Measurements from ENCODE around the gene SMG5.
A peak's percentile ranks its signal among the peaks of the same experiment; 100 is the strongest.
"Not testable (repeated sequence)": the region's sequence is repeated elsewhere in the genome, so short reads cannot be mapped to it uniquely, and the experiment has no call there.

Gene SMG5, protein sequence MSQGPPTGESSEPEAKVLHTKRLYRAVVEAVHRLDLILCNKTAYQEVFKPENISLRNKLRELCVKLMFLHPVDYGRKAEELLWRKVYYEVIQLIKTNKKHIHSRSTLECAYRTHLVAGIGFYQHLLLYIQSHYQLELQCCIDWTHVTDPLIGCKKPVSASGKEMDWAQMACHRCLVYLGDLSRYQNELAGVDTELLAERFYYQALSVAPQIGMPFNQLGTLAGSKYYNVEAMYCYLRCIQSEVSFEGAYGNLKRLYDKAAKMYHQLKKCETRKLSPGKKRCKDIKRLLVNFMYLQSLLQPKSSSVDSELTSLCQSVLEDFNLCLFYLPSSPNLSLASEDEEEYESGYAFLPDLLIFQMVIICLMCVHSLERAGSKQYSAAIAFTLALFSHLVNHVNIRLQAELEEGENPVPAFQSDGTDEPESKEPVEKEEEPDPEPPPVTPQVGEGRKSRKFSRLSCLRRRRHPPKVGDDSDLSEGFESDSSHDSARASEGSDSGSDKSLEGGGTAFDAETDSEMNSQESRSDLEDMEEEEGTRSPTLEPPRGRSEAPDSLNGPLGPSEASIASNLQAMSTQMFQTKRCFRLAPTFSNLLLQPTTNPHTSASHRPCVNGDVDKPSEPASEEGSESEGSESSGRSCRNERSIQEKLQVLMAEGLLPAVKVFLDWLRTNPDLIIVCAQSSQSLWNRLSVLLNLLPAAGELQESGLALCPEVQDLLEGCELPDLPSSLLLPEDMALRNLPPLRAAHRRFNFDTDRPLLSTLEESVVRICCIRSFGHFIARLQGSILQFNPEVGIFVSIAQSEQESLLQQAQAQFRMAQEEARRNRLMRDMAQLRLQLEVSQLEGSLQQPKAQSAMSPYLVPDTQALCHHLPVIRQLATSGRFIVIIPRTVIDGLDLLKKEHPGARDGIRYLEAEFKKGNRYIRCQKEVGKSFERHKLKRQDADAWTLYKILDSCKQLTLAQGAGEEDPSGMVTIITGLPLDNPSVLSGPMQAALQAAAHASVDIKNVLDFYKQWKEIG

GRCh38 chr1:156282479-156283222 is at the start of gene SMG5:
Gene SMG5 (minus strand): TSS chr1:156282825. CDS start chr1:156282680, 145 bp downstream.
- Mint-ChIP-seq H3K4me1 (peaks cover 26% of the 10 kb centered on the region), H3K27ac (peak within 1 kb of the TSS; percentile 94), H3K4me3 (peak within 1 kb of the TSS; percentile 98), H3K27me3 (no peaks in the 10 kb centered on the region), H3K36me3 (peaks cover 9% of the 10 kb centered on the region), H3K9me3 (no peaks in the 10 kb centered on the region)
- ATAC-seq (ENCODE audit: low read depth): peak; percentile 90
- peak; percentile 93 to 95 for DNase-seq (ENCODE audit: low spot score in 2 of 2)

DNA sequence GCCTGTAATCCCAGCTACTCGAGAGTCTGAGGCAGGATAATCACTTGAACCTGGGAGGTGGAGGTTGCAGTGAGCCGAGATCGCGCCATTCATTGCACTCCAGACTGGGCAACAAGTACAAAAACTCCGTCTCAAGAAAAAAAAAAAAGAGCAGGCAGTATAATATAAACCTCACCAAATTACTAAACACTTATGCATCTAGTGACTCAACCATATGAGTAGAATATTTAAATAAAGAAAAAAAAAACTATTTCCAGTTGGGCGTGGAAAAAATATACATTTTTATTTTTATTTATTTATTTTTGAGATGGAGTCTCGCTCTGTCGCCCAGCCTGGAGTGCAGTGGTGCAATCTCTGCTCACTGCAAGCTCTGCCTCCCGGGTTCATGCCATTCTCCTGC is 40.6 kb upstream of the SMG5 start:
- H3K27ac Mint-ChIP-seq; ATAC-seq (ENCODE audit: low read depth); H3K9me3 Mint-ChIP-seq; H3K4me3 Mint-ChIP-seq; H3K4me1 Mint-ChIP-seq; DNase-seq (ENCODE audit: low spot score in 2 of 2); H3K27me3 Mint-ChIP-seq: not testable (repeated sequence)
- H3K36me3 Mint-ChIP-seq: peaks cover 16% of the 10 kb centered on the region

DNA sequence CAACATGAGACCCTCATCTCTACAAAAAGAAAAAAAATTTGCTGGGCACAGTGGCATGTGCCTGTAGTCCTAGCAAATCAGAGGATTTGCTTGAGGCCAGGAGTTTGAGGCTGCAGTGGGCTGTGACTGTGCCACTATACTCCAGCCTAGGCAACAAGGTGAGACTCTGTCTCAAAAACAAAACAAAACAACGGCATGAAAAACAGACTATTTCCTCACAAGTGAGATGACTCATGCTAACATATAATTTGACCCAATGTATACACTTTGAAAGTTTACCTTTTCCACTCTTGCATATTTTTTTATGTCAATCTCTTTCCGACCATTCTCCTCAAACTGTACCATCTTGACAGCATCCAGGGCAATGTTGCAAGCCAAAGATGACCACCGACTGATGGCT is 37.9 kb upstream of the SMG5 start:
- peaks cover 20% of the 10 kb centered on the region for H3K36me3 Mint-ChIP-seq
- H3K4me3 Mint-ChIP-seq: no peak overlapping the region
- no peaks in the 10 kb centered on the region for H3K9me3 Mint-ChIP-seq
- DNase-seq (ENCODE audit: low spot score in 2 of 2) (no peak), ATAC-seq (ENCODE audit: low read depth) (no peak)
- H3K27ac Mint-ChIP-seq: no peak overlapping the region
- no peaks in the 10 kb centered on the region for H3K4me1 Mint-ChIP-seq
- no peaks in the 10 kb centered on the region for H3K27me3 Mint-ChIP-seq

DNA sequence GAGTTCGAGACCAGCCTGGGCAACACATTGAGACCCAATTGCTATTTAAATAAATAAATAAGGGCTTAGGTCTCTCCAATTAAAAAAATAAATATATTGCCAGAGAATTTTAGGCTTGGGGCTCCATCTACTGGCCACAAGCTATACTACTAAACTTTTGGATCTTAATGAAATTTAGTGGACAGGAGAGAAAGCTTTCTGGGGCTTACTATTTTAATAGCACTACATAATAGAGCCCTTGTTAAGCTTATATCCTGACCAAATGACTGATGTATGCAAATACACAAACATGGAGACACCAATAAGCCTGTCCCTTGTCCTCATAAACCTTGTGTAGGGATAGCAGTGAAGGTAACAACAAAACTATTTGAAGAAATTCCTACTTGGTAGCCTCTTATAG is 37.0 kb upstream of the SMG5 start:
- H3K4me3 Mint-ChIP-seq: no peak overlapping the region
- H3K27ac Mint-ChIP-seq: no peak overlapping the region
- ATAC-seq (ENCODE audit: low read depth) (no peak), DNase-seq (ENCODE audit: low spot score in 2 of 2) (peak in 1 of 2 donors; percentile 21)
- H3K27me3 Mint-ChIP-seq: no peaks in the 10 kb centered on the region
- H3K9me3 Mint-ChIP-seq: no peaks in the 10 kb centered on the region
- H3K4me1 Mint-ChIP-seq: no peaks in the 10 kb centered on the region
- peaks cover 19% of the 10 kb centered on the region for H3K36me3 Mint-ChIP-seq

DNA sequence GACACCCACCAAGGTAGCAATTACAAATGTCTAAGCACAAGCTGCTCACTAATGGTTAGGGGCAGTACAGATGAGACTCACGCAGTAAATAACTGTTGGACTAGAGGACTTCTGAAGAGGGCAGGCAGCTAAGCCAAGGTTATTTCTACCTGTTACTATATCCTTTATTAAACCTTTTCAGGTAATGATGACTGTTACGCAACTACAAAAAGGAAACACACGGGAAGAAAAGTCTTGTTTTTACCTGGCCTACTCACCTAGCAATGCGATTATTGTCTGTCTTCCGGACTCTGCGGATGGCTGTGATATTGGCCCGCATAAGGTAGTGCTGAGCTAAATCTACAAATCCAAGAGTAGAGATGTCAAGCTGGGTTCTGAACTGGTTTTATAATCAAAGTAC is 34.3 kb upstream of the SMG5 start:
- Mint-ChIP-seq H3K9me3 (no peaks in the 10 kb centered on the region), H3K27me3 (no peaks in the 10 kb centered on the region), H3K36me3 (peaks cover 24% of the 10 kb centered on the region), H3K4me3 (no peak overlapping the region), H3K27ac (no peak overlapping the region), H3K4me1 (no peaks in the 10 kb centered on the region)
- DNase-seq (ENCODE audit: low spot score in 2 of 2): no peak
- ATAC-seq (ENCODE audit: low read depth): no peak

GRCh38 chr1:156310962-156311361 is 28.3 kb upstream of the SMG5 start:
- DNase-seq (ENCODE audit: low spot score in 2 of 2) (no peak), ATAC-seq (ENCODE audit: low read depth) (no peak)
- H3K36me3 Mint-ChIP-seq: peaks cover 30% of the 10 kb centered on the region
- no peak overlapping the region for H3K4me3 Mint-ChIP-seq
- no peaks in the 10 kb centered on the region for H3K27me3 Mint-ChIP-seq
- no peak overlapping the region for H3K27ac Mint-ChIP-seq
- no peaks in the 10 kb centered on the region for H3K4me1 Mint-ChIP-seq
- H3K9me3 Mint-ChIP-seq: no peaks in the 10 kb centered on the region

DNA sequence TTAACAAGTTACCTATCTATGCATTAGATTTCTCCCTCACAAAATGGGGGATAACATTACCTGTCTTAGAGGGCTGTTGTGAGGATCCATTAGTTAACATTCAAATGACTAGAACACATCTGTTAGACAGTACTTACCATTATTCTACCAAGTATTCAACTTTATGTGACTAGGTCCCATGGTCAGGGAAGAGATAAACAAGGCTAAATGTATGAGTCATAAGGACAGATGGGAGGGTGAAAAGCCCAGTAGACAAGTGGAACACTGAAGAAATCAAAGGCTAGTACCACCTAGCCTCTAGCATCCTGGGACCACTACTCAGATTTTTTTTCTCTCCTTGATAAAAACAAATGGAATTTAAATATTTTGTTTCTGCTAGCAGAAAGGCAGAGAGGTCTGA is 25.5 kb upstream of the SMG5 start:
- Mint-ChIP-seq H3K27ac (peak overlapping the region; percentile 59), H3K36me3 (peaks cover 19% of the 10 kb centered on the region), H3K9me3 (no peaks in the 10 kb centered on the region), H3K4me3 (no peak overlapping the region), H3K4me1 (no peaks in the 10 kb centered on the region), H3K27me3 (no peaks in the 10 kb centered on the region)
- DNase-seq (ENCODE audit: low spot score in 2 of 2) (no peak), ATAC-seq (ENCODE audit: low read depth) (no peak)

- H3K9me3 Mint-ChIP-seq: no peaks in the 10 kb centered on the region
- no peak overlapping the region for H3K4me3 Mint-ChIP-seq
- DNase-seq (ENCODE audit: low spot score in 2 of 2): no peak
- no peaks in the 10 kb centered on the region for H3K4me1 Mint-ChIP-seq
- no peak for ATAC-seq (ENCODE audit: low read depth)
- peaks cover 13% of the 10 kb centered on the region for H3K36me3 Mint-ChIP-seq
- H3K27ac Mint-ChIP-seq: no peak overlapping the region
- H3K27me3 Mint-ChIP-seq: no peaks in the 10 kb centered on the region
Observed at GRCh38 chr1:156305215-156305614, 22.6 kb upstream of the SMG5 start.

DNA sequence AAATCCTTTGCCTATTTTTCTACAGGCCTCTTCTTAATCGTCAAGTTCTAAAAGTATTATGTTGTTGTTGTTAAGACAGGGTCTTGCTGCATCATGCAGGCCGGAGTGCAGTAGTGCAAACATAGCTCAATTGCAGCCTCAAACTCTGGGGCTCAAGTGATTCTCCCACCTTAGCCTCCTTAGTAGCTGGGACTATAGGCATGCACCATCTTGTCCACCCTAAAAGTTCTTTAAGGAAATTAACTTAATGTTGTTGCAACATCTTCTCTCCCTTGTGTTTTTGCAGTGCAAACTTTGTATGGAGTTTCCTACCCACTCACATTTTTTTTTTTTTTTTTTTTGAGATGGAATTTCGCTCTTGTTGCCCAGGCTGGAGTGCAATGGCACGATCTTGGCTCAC is 20.6 kb upstream of the SMG5 start:
- no peak for DNase-seq (ENCODE audit: low spot score in 2 of 2)
- no peaks in the 10 kb centered on the region for H3K4me1 Mint-ChIP-seq
- H3K9me3 Mint-ChIP-seq: no peaks in the 10 kb centered on the region
- no peaks in the 10 kb centered on the region for H3K27me3 Mint-ChIP-seq
- no peak for ATAC-seq (ENCODE audit: low read depth)
- no peak overlapping the region for H3K4me3 Mint-ChIP-seq
- H3K27ac Mint-ChIP-seq: no peak overlapping the region
- H3K36me3 Mint-ChIP-seq: peaks cover 8% of the 10 kb centered on the region

GRCh38 chr1:156298852-156299357 is 16.3 kb upstream of the SMG5 start, which contains the start of gene VHLL:
Gene VHLL (minus strand): TSS chr1:156299307. CDS start chr1:156299189, 118 bp downstream.
- H3K4me1 Mint-ChIP-seq: peaks cover 9% of the 10 kb centered on the region
- H3K27ac Mint-ChIP-seq: no peak within 1 kb of the TSS
- no peaks in the 10 kb centered on the region for H3K9me3 Mint-ChIP-seq
- H3K36me3 Mint-ChIP-seq: no peaks in the 10 kb centered on the region
- DNase-seq (ENCODE audit: low spot score in 2 of 2) (no peak), ATAC-seq (ENCODE audit: low read depth) (no peak)
- H3K4me3 Mint-ChIP-seq: no peak within 1 kb of the TSS
- no peaks in the 10 kb centered on the region for H3K27me3 Mint-ChIP-seq

DNA sequence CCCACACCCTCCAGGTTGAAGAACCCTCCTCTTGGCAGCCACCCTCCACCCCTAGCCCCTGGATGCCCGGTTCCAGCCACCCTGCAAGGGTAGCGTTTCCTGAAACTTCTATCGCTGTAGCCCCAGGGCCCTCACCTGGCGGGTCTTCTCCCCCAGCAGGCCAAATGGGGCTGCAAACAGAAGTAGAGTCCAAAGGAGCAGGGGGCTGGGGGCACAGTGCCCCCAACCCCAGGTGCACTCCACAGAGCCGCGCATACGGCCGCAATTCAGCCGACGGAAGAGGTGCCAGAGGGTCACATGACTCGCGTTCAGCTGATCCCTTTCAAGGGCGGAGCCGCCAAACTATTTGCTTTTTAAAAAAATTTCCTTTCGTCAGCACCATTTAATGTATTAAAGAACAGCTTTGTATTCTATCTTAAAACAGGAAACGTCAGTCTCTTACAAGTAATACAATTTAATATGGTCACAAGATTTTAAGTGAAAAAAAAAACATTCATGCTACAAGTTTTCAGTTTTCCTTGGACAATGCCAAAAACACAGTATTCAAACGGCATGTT is 12.8 kb upstream of the SMG5 start, which contains the start of gene GLMP:
TSS of gene GLMP (minus strand) at position 289 of the 557 bp plus-strand sequence. CDS start at position 255, 34 bp downstream.
- ATAC-seq (ENCODE audit: low read depth) (peak; percentile 85), DNase-seq (ENCODE audit: low spot score in 2 of 2) (no peak)
- Mint-ChIP-seq H3K27ac (no peak within 1 kb of the TSS), H3K27me3 (no peaks in the 10 kb centered on the region), H3K9me3 (no peaks in the 10 kb centered on the region), H3K36me3 (no peaks in the 10 kb centered on the region), H3K4me3 (peak within 1 kb of the TSS; percentile 85), H3K4me1 (peaks cover 13% of the 10 kb centered on the region)

DNA sequence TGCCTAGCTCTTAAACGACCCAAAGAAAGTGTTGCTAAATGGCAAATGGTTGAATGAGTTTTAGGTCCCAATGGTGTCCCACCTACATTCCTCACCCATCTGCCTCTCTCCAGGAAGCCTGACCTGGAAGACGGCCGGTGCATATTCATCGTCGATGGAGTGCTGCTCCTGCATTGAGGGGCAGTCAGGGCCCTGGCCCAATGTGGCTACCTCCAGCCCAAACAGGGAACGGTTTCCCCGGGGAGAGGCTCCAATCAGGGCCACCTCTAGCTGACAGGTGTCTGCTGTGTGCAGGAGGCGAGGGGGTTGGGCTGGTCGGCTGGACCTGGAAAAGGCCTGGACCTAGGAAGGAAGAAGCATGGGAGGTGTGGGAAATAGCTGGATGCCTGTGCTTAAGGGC is 11.3 kb upstream of the SMG5 start:
- H3K4me3 Mint-ChIP-seq: no peak overlapping the region
- no peak for ATAC-seq (ENCODE audit: low read depth)
- H3K27ac Mint-ChIP-seq: no peak overlapping the region

GRCh38 chr1:156293098-156293434 is 10.4 kb upstream of the SMG5 start:
- no peak for ATAC-seq (ENCODE audit: low read depth)
- Mint-ChIP-seq H3K9me3 (no peaks in the 10 kb centered on the region), H3K27ac (no peak overlapping the region), H3K36me3 (no peaks in the 10 kb centered on the region), H3K4me1 (peaks cover 13% of the 10 kb centered on the region), H3K27me3 (no peaks in the 10 kb centered on the region), H3K4me3 (no peak overlapping the region)
- no peak for DNase-seq (ENCODE audit: low spot score in 2 of 2)

More for the DNA sequence above, 11.3 kb upstream of the SMG5 start:
- H3K9me3 Mint-ChIP-seq: no peaks in the 10 kb centered on the region
- peaks cover 13% of the 10 kb centered on the region for H3K4me1 Mint-ChIP-seq
- H3K27me3 Mint-ChIP-seq: no peaks in the 10 kb centered on the region
- H3K36me3 Mint-ChIP-seq: no peaks in the 10 kb centered on the region
- DNase-seq (ENCODE audit: low spot score in 2 of 2): no peak
